ENCODE results near the gene MTERF4. TPM values are rescaled to one million over a fixed set of nuclear protein-coding genes. Genes with fewer than 3 reads are reported as not detected.
"Not testable (repeated sequence)": the region's sequence is repeated elsewhere in the genome, so short reads cannot be mapped to it uniquely, and the experiment has no call there.

The MTERF4 gene
- total and polyA plus RNA-seq, 11 donors: 16.4 to 29.1 (median 23.0) TPM

- Histone ChIP-seq H3K27ac (no peak overlapping the region), H3K27me3 (no peaks in the 10 kb centered on the region), H3K9me3 (no peaks in the 10 kb centered on the region), H3K4me1 (peaks cover 0 to 8% (median 0%) of the 10 kb centered on the region in 12 donors), H3K4me3 (no peak overlapping the region), H3K36me3 (peaks cover 0 to 99% (median 95%) of the 10 kb centered on the region in 9 donors)
- 83 to 89% (median 86%) methylated on average over 5 to 6 of the region's 6 CpGs for WGBS, 4 donors
- intact Hi-C loops (cut with DNase I): no loop called here
- DNase-seq (no peak), ATAC-seq (peak in 1 of 4 donors; percentile 31)
- TF ChIP-seq CTCF (IDR thresholded peaks at IDR 0.05): no peak
- no peak for TF ChIP-seq POLR2A (IDR thresholded peaks at IDR 0.05)
Measured at GRCh38 chr2:241094924-241095420, 7.1 kb downstream of the MTERF4 start.

GRCh38 chr2:241094172-241094571 is 7.9 kb downstream of the MTERF4 start:
- Histone ChIP-seq H3K27ac (no peak overlapping the region), H3K36me3 (peaks cover 0 to 100% (median 96%) of the 10 kb centered on the region in 9 donors), H3K27me3 (no peaks in the 10 kb centered on the region), H3K4me3 (no peak overlapping the region), H3K4me1 (peaks cover 0 to 8% (median 0%) of the 10 kb centered on the region in 12 donors), H3K9me3 (no peaks in the 10 kb centered on the region)
- intact Hi-C loops (cut with DNase I): no loop called here
- WGBS, 4 donors: 86 to 94% (median 93%) methylated on average over 7 of the region's 7 CpGs
- TF ChIP-seq POLR2A (IDR thresholded peaks at IDR 0.05): no peak
- DNase-seq (no peak), ATAC-seq (no peak)

- H3K27me3 ChIP-seq; H3K4me3 ChIP-seq; DNase-seq; H3K27ac ChIP-seq; intact Hi-C loops (cut with DNase I); H3K9me3 ChIP-seq; H3K4me1 ChIP-seq; ATAC-seq: not testable (repeated sequence)
- H3K36me3 ChIP-seq: peaks cover 0 to 100% (median 96%) of the 10 kb centered on the region in 9 donors
- 82 to 89% (median 87%) methylated on average over 10 of the region's 10 CpGs for WGBS, 4 donors
Measured at GRCh38 chr2:241093133-241093781, 8.8 kb downstream of the MTERF4 start.

GRCh38 chr2:241092677-241093076 is 9.4 kb downstream of the MTERF4 start:
- H3K4me3 ChIP-seq: no peak overlapping the region
- intact Hi-C loops (cut with DNase I): no loop called here
- peaks cover 1 to 100% (median 96%) of the 10 kb centered on the region in 9 donors for H3K36me3 ChIP-seq
- no peaks in the 10 kb centered on the region for H3K27me3 ChIP-seq
- peaks cover 0 to 8% (median 0%) of the 10 kb centered on the region in 12 donors for H3K4me1 ChIP-seq
- WGBS, 4 donors: 79 to 88% (median 84%) methylated on average over 8 of the region's 8 CpGs
- ATAC-seq (no peak), DNase-seq (no peak)
- TF ChIP-seq CTCF (IDR thresholded peaks at IDR 0.05) (no peak), POLR2A (IDR thresholded peaks at IDR 0.05) (no peak)
- H3K27ac ChIP-seq: no peak overlapping the region
- H3K9me3 ChIP-seq: no peaks in the 10 kb centered on the region

- ATAC-seq: no peak
- WGBS, 4 donors: 88 to 93% (median 90%) methylated on average over 22 of the region's 22 CpGs
- H3K4me1 ChIP-seq: peaks cover 0 to 8% (median 0%) of the 10 kb centered on the region in 12 donors
- H3K36me3 ChIP-seq: peaks cover 4 to 100% (median 97%) of the 10 kb centered on the region in 9 donors
- no peaks in the 10 kb centered on the region for H3K27me3 ChIP-seq
- no peak overlapping the region for H3K27ac ChIP-seq
- TF ChIP-seq CTCF (IDR thresholded peaks at IDR 0.05) (no peak), POLR2A (IDR thresholded peaks at IDR 0.05) (no peak)
- intact Hi-C loops (cut with DNase I): no loop called here
- H3K9me3 ChIP-seq: no peaks in the 10 kb centered on the region
- H3K4me3 ChIP-seq: no peak overlapping the region
- DNase-seq: no peak
Measured at GRCh38 chr2:241091734-241092445, 10.2 kb downstream of the MTERF4 start.
